ENCODE results near the gene TSSK2.
A peak's percentile ranks its signal among the peaks of the same experiment; 100 is the strongest.

TSSK2 gene

DNA sequence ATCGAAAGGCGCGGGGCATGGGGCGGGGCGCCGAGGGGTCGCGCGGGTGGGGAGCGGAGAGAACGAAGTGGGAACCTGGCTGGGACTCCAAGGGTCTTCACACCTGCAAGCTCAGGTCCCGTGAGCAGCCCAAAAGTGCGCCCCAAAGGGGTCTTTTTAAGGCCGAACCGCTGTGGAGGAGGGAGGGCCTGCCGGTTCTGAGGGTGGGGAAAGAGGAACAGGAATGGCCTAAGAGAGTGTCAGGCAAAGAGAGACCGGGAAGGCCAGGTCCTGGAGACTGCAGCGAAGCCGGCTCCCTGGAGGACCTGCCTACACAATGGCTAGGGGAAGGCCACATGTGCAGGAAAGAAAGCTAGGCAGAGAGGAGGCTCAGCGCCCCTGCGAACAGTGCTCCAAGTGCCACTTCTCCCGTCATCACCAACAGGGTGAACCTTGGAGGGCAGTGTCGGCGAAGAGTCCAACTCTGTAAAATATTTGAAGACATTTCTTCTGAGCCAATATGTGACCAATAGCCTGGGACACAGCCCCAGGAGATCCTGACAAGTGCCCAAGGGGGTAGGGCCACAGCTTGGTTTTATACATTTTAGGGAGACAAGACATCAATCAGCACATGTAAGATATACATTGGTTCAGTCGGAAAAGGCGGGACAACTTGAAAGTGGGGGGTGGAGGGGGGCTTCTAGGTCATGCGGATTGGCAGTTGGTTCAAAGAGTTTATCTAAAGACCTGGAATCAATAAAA, 8.2 kb upstream of the TSSK2 start:
- H3K4me1 ChIP-seq (ENCODE audit: low read length): peaks cover 30% of the 10 kb centered on the region

GRCh38 chr22:19123936-19124335, 7.2 kb upstream of the TSSK2 start:
- Histone ChIP-seq H3K9me2 (replicated peaks; ENCODE audit: insufficient read depth, low read length) (no peaks in the 10 kb centered on the region), H3K4me1 (ENCODE audit: low read length) (peaks cover 23% of the 10 kb centered on the region), H3F3A (ENCODE audit: insufficient read depth, low read length) (peaks cover 3% of the 10 kb centered on the region; the same call in 1 of the 2 replicates), H3K9ac (ENCODE audit: low read length) (no peak overlapping the region), H3K27ac (ENCODE audit: low read length) (no peak overlapping the region), H3K79me2 (ENCODE audit: low read length) (peaks cover 32% of the 10 kb centered on the region), H3K4me3 (ENCODE audit: low read length) (no peak overlapping the region), H4K20me1 (ENCODE audit: insufficient read depth, low read length) (0 out of 2 replicates have a peak, but pooled peaks cover 3% of the 10 kb centered on the region), H3K9me3 (replicated peaks; ENCODE audit: insufficient read depth, low read length) (no peaks in the 10 kb centered on the region), H3K36me3 (replicated peaks; ENCODE audit: insufficient read depth, low read length) (no peaks in the 10 kb centered on the region), H2AFZ (ENCODE audit: low read length) (no peak overlapping the region), H3K4me2 (ENCODE audit: low read depth, low read length) (no peak overlapping the region), H3K27me3 (replicated peaks; ENCODE audit: insufficient read depth, low read length) (peaks cover 9% of the 10 kb centered on the region; the same call in 1 of the 2 replicates)
- TF ChIP-seq CTCF (IDR thresholded peaks at IDR 0.05; ENCODE audit: low read length) (no peak), EZH2phosphoT487 (IDR thresholded peaks at IDR 0.05; ENCODE audit: low read length) (no peak), EZH2 (optimal IDR thresholded peaks at IDR 0.05; ENCODE audit: low read depth, low read length) (no peak)
- DNase-seq: no peak

More for the DNA sequence above, 8.2 kb upstream of the TSSK2 start:
- no peaks in the 10 kb centered on the region for H3K9me2 ChIP-seq (replicated peaks; ENCODE audit: insufficient read depth, low read length)
- H4K20me1 ChIP-seq (ENCODE audit: insufficient read depth, low read length): peaks cover 13% of the 10 kb centered on the region
- H3K79me2 ChIP-seq (ENCODE audit: low read length): peaks cover 42% of the 10 kb centered on the region
- H2AFZ ChIP-seq (ENCODE audit: low read length): peak overlapping the region; percentile 98
- peak overlapping the region; percentile 63 for H3K4me3 ChIP-seq (ENCODE audit: low read length)
- no peaks in the 10 kb centered on the region for H3K36me3 ChIP-seq (replicated peaks; ENCODE audit: insufficient read depth, low read length)
- H3K9ac ChIP-seq (ENCODE audit: low read length): peak overlapping the region; percentile 28; the same call in 1 of the 2 replicates
- peaks cover 10% of the 10 kb centered on the region; the same call in 1 of the 2 replicates for H3F3A ChIP-seq (ENCODE audit: insufficient read depth, low read length)
- peak overlapping the region; percentile 80 for H3K4me2 ChIP-seq (ENCODE audit: low read depth, low read length)
- no peak for DNase-seq
- H3K9me3 ChIP-seq (replicated peaks; ENCODE audit: insufficient read depth, low read length): no peaks in the 10 kb centered on the region
- H3K27ac ChIP-seq (ENCODE audit: low read length): no peak overlapping the region
- TF ChIP-seq EZH2 (optimal IDR thresholded peaks at IDR 0.05; ENCODE audit: low read depth, low read length) (no peak), CTCF (IDR thresholded peaks at IDR 0.05; ENCODE audit: low read length) (no peak), EZH2phosphoT487 (IDR thresholded peaks at IDR 0.05; ENCODE audit: low read length) (no peak)
- peaks cover 9% of the 10 kb centered on the region; the same call in 1 of the 2 replicates for H3K27me3 ChIP-seq (replicated peaks; ENCODE audit: insufficient read depth, low read length)

GRCh38 chr22:19124377-19124776, 6.7 kb upstream of the TSSK2 start:
- Histone ChIP-seq H3K27me3 (replicated peaks; ENCODE audit: insufficient read depth, low read length) (peaks cover 9% of the 10 kb centered on the region; the same call in 1 of the 2 replicates), H3K4me3 (ENCODE audit: low read length) (no peak overlapping the region), H3K4me2 (ENCODE audit: low read depth, low read length) (no peak overlapping the region), H3K27ac (ENCODE audit: low read length) (no peak overlapping the region), H3F3A (ENCODE audit: insufficient read depth, low read length) (no peaks in the 10 kb centered on the region), H3K4me1 (ENCODE audit: low read length) (peaks cover 19% of the 10 kb centered on the region), H3K9ac (ENCODE audit: low read length) (no peak overlapping the region), H3K9me3 (replicated peaks; ENCODE audit: insufficient read depth, low read length) (no peaks in the 10 kb centered on the region), H2AFZ (ENCODE audit: low read length) (no peak overlapping the region), H3K9me2 (replicated peaks; ENCODE audit: insufficient read depth, low read length) (no peaks in the 10 kb centered on the region), H3K79me2 (ENCODE audit: low read length) (peaks cover 28% of the 10 kb centered on the region), H3K36me3 (replicated peaks; ENCODE audit: insufficient read depth, low read length) (no peaks in the 10 kb centered on the region), H4K20me1 (ENCODE audit: insufficient read depth, low read length) (no peaks in the 10 kb centered on the region)
- TF ChIP-seq CTCF (IDR thresholded peaks at IDR 0.05; ENCODE audit: low read length) (no peak), EZH2 (optimal IDR thresholded peaks at IDR 0.05; ENCODE audit: low read depth, low read length) (no peak), EZH2phosphoT487 (IDR thresholded peaks at IDR 0.05; ENCODE audit: low read length) (no peak)
- DNase-seq: no peak
